SK-N-SH (cell line): ENCODE measurements around the gene CAND1. TPM values are rescaled to one million over a fixed set of nuclear protein-coding genes. Genes with fewer than 3 reads are reported as not detected.

ENCODE experiments used
- CTCF ChIA-PET: fragments of 300-600, 350-600 bp; formaldehyde crosslinking; extraction: SDS; loops from one replicate; lab custom pipeline; 2021; lab: Yijun Ruan, JAX
- POLR2A ChIA-PET: fragments of 350-600 bp; sonication (Branson Sonifier 250); formaldehyde crosslinking; extraction: SDS; loops from one replicate; lab custom pipeline; 2020; ENCODE audit warnings: antibody characterized with exemption, inconsistent platforms; lab: Yijun Ruan, JAX
- DNase-seq: peaks from one replicate; pipeline ENCODE4 v3.0.0; 2012
- H2AFZ ChIP-seq: fragments of 200-600 bp; sonication (generic); 2 replicates; pipeline ENCODE4 v1.8.1; 2016; ENCODE audit warnings: antibody characterized with exemption, mild to moderate bottlenecking, low read depth
- H3F3A ChIP-seq: fragments of 200-600 bp; sonication (generic); replicated peaks from 2 replicates; pipeline ENCODE3; 2016; ENCODE audit warnings: antibody characterized with exemption, mild to moderate bottlenecking; ENCODE audit not compliant: insufficient read depth
- H3K27ac ChIP-seq, 2 experiments: fragments of 200-500 bp in 1 of 2; fragments of 200-600 bp in 1 of 2; sonication (Bioruptor generic) in 1 of 2; sonication (generic), shearing (Covaris generic) in 1 of 2; 2 replicates each; pipeline versions ENCODE4 v1.5.1 to v1.6.1; 2014 to 2016; ENCODE audit warnings: low read depth in 2 of 2, inconsistent platforms in 1 of 2, low read length in 1 of 2, mild to moderate bottlenecking in 1 of 2, mixed read lengths in 1 of 2
- H3K27me3 ChIP-seq: fragments of 200-600 bp; sonication (generic), shearing (Covaris generic); 2 replicates; pipeline ENCODE4 v1.6.1; 2016; ENCODE audit warnings: mixed run types; ENCODE audit not compliant: insufficient read depth
- H3K36me3 ChIP-seq, 2 experiments: fragments of 200-500 bp in 1 of 2; fragments of 200-600 bp in 1 of 2; sonication (Bioruptor generic) in 1 of 2; sonication (generic) in 1 of 2; replicated peaks in 1 of 2; 2 replicates each; pipeline versions ENCODE3 to v1.5.1; 2014 to 2016; ENCODE audit warnings: low read length in 1 of 2, mild to moderate bottlenecking in 1 of 2; ENCODE audit not compliant: insufficient read depth in 2 of 2, control insufficient read depth in 1 of 2
- H3K4me1 ChIP-seq, 2 experiments: fragments of 200-500 bp in 1 of 2; fragments of 200-600 bp in 1 of 2; sonication (Bioruptor generic) in 1 of 2; sonication (generic), shearing (Covaris generic) in 1 of 2; 2 replicates each; pipeline versions ENCODE4 v1.5.1 to v1.6.1; 2014 to 2016; ENCODE audit warnings: low read depth in 1 of 2, low read length in 1 of 2, mixed run types in 1 of 2; ENCODE audit not compliant: insufficient read depth in 2 of 2, control insufficient read depth in 1 of 2
- H3K4me2 ChIP-seq: fragments of 200-600 bp; sonication (generic), shearing (Covaris generic); 2 replicates; pipeline ENCODE4 v1.6.1; 2017; ENCODE audit warnings: mixed run types
- H3K4me3 ChIP-seq, 2 experiments: fragments of 200-500 bp in 1 of 2; fragments of 200-600 bp in 1 of 2; sonication (Bioruptor generic) in 1 of 2; sonication (generic), shearing (Covaris generic) in 1 of 2; 2 replicates each; pipeline versions ENCODE4 v1.5.1 to v1.8.1; 2014 to 2016; ENCODE audit warnings: low read depth in 2 of 2, inconsistent platforms in 1 of 2, low read length in 1 of 2, mild to moderate bottlenecking in 1 of 2, mixed read lengths in 1 of 2, moderate library complexity in 1 of 2
- H3K79me2 ChIP-seq: fragments of 200-600 bp; sonication (generic); 2 replicates; pipeline ENCODE4 v1.8.1; 2017; ENCODE audit warnings: mild to moderate bottlenecking; ENCODE audit not compliant: insufficient read depth
- H3K9ac ChIP-seq: fragments of 200-600 bp; sonication (generic); 2 replicates; pipeline ENCODE4 v1.6.1; 2017; ENCODE audit warnings: mixed run types
- H3K9me2 ChIP-seq: fragments of 200-600 bp; sonication (generic); 2 replicates; pipeline ENCODE4 v1.6.1; 2017; ENCODE audit warnings: mixed run types
- H3K9me3 ChIP-seq: fragments of 200-600 bp; sonication (generic); 2 replicates; pipeline ENCODE4 v1.6.1; 2017; ENCODE audit warnings: mixed run types, mild to moderate bottlenecking, moderate library complexity
- H4K20me1 ChIP-seq: fragments of 200-600 bp; sonication (generic); 2 replicates; pipeline ENCODE4 v1.6.1; 2017; ENCODE audit warnings: mild to moderate bottlenecking, mixed run types; ENCODE audit not compliant: insufficient read depth
- ELF1 ChIP-seq: IDR thresholded peaks from 2 replicates; pipeline ENCODE4 v1.4.0; 2012
- EP300 ChIP-seq, 2 experiments: IDR thresholded peaks; 2 replicates each; pipeline versions ENCODE4 v1.4.0 to v1.6.1; 2012; ENCODE audit warnings: borderline replicate concordance in 1 of 2, low read depth in 1 of 2, low read length in 1 of 2
- FOXJ3 ChIP-seq: sonication (generic); formaldehyde crosslinking; IDR thresholded peaks from 2 replicates; pipeline ENCODE4 v1.5.1; 2020; ENCODE audit warnings: mild to moderate bottlenecking, missing genetic modification reagents
- GATA2 ChIP-seq: sonication (generic); formaldehyde crosslinking; IDR thresholded peaks from 2 replicates; pipeline ENCODE4 v1.5.0; 2020; ENCODE audit warnings: mild to moderate bottlenecking, missing genetic modification reagents
- MXI1 ChIP-seq: IDR thresholded peaks from 2 replicates; pipeline ENCODE4 v1.6.1; 2012; ENCODE audit warnings: mild to moderate bottlenecking, low read depth, low read length, improper control_type of control experiment
- NFIC ChIP-seq: IDR thresholded peaks from 2 replicates; pipeline ENCODE4 v1.4.0; 2012; ENCODE audit warnings: borderline replicate concordance
- RAD21 ChIP-seq: IDR thresholded peaks from 2 replicates; pipeline ENCODE4 v1.6.1; 2012; ENCODE audit warnings: mild to moderate bottlenecking, low read length
- RCOR1 ChIP-seq: fragments of 150-350 bp; IDR thresholded peaks from 2 replicates; pipeline ENCODE4 v1.6.1; 2017; ENCODE audit warnings: antibody characterized with exemption, low read length
- RFX5 ChIP-seq: IDR thresholded peaks from 2 replicates; pipeline ENCODE4 v1.6.1; 2012; ENCODE audit warnings: mild to moderate bottlenecking, improper control_type of control experiment, low read length
- RXRA ChIP-seq: IDR thresholded peaks from 2 replicates; pipeline ENCODE4 v1.4.0; 2012; ENCODE audit warnings: low read depth, mild to moderate bottlenecking, borderline replicate concordance
- SMC3 ChIP-seq: IDR thresholded peaks from 2 replicates; pipeline ENCODE4 v1.6.1; 2012; ENCODE audit warnings: low read depth, low read length, improper control_type of control experiment
- TCF12 ChIP-seq: IDR thresholded peaks from 2 replicates; pipeline ENCODE4 v1.4.0; 2012
- YY1 ChIP-seq: IDR thresholded peaks from 2 replicates; pipeline ENCODE4 v1.4.0; 2012; ENCODE audit warnings: low read depth, mild to moderate bottlenecking
- WGBS: methylation state at CpG from one replicate; pipeline ENCODE4 v1.1.6; 2017; ENCODE audit warnings: low lambda C conversion rate; 5-methylcytosine and 5-hydroxymethylcytosine counted together
- polyA plus RNA-seq, 3 experiments: library from polyadenylated mRNA; depleted of rRNA; stranded (reverse); fragments of >200 nt; gene quantifications; 2 replicates each; pipeline ENCODE4 v1.2.3, GENCODE V29; 2012
- TF ChIP-seq, protein P1 (sequence below): IDR thresholded peaks from 2 replicates; pipeline ENCODE4; 2012
- TF ChIP-seq, protein P2 (sequence below): fragments of 200-600 bp; sonication (generic); IDR thresholded peaks from 2 replicates; pipeline ENCODE4 v1.6.1; 2017; ENCODE audit warnings: antibody characterized with exemption, mild to moderate bottlenecking, moderate library complexity
- TF ChIP-seq, protein P3 (sequence below): IDR thresholded peaks from 2 replicates; pipeline ENCODE4 v1.6.1; 2012; ENCODE audit warnings: mild to moderate bottlenecking, low read depth, low read length, moderate library complexity
- TF ChIP-seq, protein P4 (sequence below): fragments of 150-350 bp; IDR thresholded peaks from 2 replicates; pipeline ENCODE4 v1.6.1; 2017; ENCODE audit warnings: antibody characterized with exemption, low read length, low read depth, borderline replicate concordance

Gene CAND1
- polyA plus RNA-seq, 1 of the 3 experiments (the other 2 are of a cell fraction): 17.4 TPM

DNA sequence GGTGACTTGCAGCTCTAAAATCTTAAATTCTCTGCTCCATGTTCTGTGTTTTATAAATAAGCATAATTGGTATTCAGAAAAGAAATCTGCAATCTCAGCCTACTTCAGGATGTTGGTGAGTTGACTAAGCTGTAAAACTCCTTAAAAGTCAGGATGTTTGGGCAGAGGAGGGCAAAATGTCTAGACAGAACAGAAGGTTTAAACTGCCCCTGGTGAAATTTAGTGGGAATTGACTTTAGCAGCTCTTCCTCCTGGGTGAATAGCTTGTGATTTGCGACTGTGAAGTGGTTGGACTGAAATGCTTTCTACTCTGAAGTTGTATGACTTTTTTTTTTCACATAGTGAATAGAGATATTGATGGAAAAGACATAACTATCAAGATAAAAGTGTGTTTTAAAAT, 85.8 kb downstream of the CAND1 start:
- Histone ChIP-seq H3K4me2 (peak overlapping the region; percentile 17; the same call in 1 of the 2 replicates), H3K27me3 (no peaks in the 10 kb centered on the region), H3K79me2 (no peaks in the 10 kb centered on the region), H3K9ac (no peak overlapping the region), H3K4me3 (no peak overlapping the region), H3K9me2 (no peaks in the 10 kb centered on the region; the same call in 1 of the 2 replicates), H3K36me3 (no peaks in the 10 kb centered on the region), H3F3A (peaks cover 9% of the 10 kb centered on the region), H2AFZ (peak overlapping the region; percentile 26; the same call in 1 of the 2 replicates), H4K20me1 (no peaks in the 10 kb centered on the region), H3K4me1 (peaks cover 0 to 4% of the 10 kb centered on the region in 2 experiments; a peak in 1 of 4 replicates), H3K27ac (peak overlapping the region in 1 of 2 experiments; percentile 62; a peak in 1 of 4 replicates), H3K9me3 (no peaks in the 10 kb centered on the region)
- POLR2A ChIA-PET: no interaction called here
- CTCF ChIA-PET: interaction anchor here (0.7 to 2.5 kb wide), 16 partner anchors 9 to 868 kb away, joined by 3 to 12 read pairs (median 3); partner anchors contain the start of genes CAND1 and DYRK2
- 70% methylated on average over 1 of the region's 1 CpG for WGBS
- no peak for DNase-seq
- TF ChIP-seq RCOR1: no peak

DNA sequence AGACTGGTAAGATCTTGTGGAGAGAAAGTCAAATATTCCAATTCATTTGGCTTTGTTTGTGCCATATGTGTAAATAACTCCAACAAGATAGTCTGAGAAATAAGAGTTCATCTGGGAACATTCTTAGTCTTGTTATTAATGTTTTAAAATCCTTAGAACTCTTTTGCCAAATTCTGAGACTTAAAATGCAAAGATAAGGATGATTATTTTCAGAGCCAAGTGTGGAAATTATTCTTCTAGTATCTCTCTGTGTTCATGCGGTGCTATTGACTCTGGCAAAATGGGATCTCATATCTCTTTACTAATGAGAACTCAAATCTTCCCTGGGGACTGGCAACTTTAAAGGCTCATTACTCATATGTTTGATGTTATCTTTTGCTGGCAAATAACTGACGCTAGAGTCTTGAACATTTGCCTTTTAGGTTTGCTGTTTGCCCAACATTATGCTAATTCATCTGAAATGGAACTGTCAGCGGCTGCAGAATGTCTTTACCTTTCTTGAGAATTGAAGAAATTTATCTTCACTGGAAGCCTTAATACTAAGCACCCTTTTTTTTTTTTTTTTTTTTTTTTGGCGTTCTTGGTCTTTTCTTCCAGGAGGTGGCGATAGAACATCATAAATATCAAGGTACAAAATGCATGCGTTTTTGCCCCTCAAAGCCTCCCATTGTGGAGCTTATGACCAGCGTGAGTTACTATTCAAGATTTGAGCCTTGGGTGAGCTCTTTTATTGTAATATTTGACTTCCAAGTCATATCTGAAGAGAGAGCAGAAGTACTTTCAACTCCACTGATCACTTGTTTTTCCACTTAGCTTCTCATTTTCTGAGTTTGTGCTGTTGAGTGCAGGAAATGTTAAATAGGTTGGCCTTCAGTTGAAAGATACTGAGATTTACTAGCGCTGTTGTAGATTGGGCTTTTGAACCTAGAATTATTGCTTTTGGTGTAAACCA, 86.5 kb downstream of the CAND1 start:
- Histone ChIP-seq H3K4me1 (peaks cover 0 to 4% of the 10 kb centered on the region in 2 experiments; a peak in 1 of 4 replicates), H3K9ac (no peak overlapping the region), H3K79me2 (no peaks in the 10 kb centered on the region), H3K9me2 (no peaks in the 10 kb centered on the region; the same call in 1 of the 2 replicates), H3K27me3 (no peaks in the 10 kb centered on the region), H3K4me3 (peak overlapping the region in 1 of 2 experiments; percentile 38; a peak in 1 of 4 replicates), H3K4me2 (peak overlapping the region; percentile 17; the same call in 1 of the 2 replicates), H4K20me1 (no peaks in the 10 kb centered on the region), H2AFZ (0 out of 2 replicates have a peak overlapping the region, but pooled peaks have one; percentile 44), H3K36me3 (no peaks in the 10 kb centered on the region), H3K27ac (peak overlapping the region in 1 of 2 experiments; percentile 62; a peak in 1 of 4 replicates), H3F3A (peaks cover 9% of the 10 kb centered on the region), H3K9me3 (no peaks in the 10 kb centered on the region)
- ChIA-PET CTCF (interaction anchor here (0.5 to 2.5 kb wide), 36 partner anchors 8 to 1689 kb away, joined by 3 to 14 read pairs (median 3); no protein-coding TSS in a partner anchor), POLR2A (interaction anchor here (0.5 kb wide), 1 partner anchor 132 kb away, joined by 3 read pairs; no protein-coding TSS in a partner anchor)
- TF ChIP-seq RAD21 (peak; percentile 87), ELF1 (no peak), GATA2 (peak; percentile 67; the same call in 1 of the 2 replicates), EP300 (IDR thresholded peaks at IDR 0.05; ENCODE audit: borderline replicate concordance in 1 of 2, low read depth in 1 of 2, low read length in 1 of 2) (peak in 1 of 2 experiments; percentile 16; a peak in 1 of 4 replicates), YY1 (no peak), RXRA (no peak), NFIC (no peak), SMC3 (peak; percentile 64), TCF12 (peak; percentile 31; the same call in 1 of the 2 replicates), FOXJ3 (CRISPR knock-in tag) (no peak), MXI1 (peak; percentile 10; the same call in 1 of the 2 replicates), RFX5 (0 out of 2 replicates have a peak, but pooled peaks have one; percentile 59)
- TF ChIP-seq, protein P1, sequence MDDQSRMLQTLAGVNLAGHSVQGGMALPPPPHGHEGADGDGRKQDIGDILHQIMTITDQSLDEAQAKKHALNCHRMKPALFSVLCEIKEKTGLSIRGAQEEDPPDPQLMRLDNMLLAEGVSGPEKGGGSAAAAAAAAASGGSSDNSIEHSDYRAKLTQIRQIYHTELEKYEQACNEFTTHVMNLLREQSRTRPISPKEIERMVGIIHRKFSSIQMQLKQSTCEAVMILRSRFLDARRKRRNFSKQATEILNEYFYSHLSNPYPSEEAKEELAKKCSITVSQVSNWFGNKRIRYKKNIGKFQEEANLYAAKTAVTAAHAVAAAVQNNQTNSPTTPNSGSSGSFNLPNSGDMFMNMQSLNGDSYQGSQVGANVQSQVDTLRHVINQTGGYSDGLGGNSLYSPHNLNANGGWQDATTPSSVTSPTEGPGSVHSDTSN: 0 out of 2 replicates have a peak, but pooled peaks have one; percentile 16
- TF ChIP-seq, protein P2, sequence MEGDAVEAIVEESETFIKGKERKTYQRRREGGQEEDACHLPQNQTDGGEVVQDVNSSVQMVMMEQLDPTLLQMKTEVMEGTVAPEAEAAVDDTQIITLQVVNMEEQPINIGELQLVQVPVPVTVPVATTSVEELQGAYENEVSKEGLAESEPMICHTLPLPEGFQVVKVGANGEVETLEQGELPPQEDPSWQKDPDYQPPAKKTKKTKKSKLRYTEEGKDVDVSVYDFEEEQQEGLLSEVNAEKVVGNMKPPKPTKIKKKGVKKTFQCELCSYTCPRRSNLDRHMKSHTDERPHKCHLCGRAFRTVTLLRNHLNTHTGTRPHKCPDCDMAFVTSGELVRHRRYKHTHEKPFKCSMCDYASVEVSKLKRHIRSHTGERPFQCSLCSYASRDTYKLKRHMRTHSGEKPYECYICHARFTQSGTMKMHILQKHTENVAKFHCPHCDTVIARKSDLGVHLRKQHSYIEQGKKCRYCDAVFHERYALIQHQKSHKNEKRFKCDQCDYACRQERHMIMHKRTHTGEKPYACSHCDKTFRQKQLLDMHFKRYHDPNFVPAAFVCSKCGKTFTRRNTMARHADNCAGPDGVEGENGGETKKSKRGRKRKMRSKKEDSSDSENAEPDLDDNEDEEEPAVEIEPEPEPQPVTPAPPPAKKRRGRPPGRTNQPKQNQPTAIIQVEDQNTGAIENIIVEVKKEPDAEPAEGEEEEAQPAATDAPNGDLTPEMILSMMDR: peak; percentile 83
- TF ChIP-seq, protein P3, sequence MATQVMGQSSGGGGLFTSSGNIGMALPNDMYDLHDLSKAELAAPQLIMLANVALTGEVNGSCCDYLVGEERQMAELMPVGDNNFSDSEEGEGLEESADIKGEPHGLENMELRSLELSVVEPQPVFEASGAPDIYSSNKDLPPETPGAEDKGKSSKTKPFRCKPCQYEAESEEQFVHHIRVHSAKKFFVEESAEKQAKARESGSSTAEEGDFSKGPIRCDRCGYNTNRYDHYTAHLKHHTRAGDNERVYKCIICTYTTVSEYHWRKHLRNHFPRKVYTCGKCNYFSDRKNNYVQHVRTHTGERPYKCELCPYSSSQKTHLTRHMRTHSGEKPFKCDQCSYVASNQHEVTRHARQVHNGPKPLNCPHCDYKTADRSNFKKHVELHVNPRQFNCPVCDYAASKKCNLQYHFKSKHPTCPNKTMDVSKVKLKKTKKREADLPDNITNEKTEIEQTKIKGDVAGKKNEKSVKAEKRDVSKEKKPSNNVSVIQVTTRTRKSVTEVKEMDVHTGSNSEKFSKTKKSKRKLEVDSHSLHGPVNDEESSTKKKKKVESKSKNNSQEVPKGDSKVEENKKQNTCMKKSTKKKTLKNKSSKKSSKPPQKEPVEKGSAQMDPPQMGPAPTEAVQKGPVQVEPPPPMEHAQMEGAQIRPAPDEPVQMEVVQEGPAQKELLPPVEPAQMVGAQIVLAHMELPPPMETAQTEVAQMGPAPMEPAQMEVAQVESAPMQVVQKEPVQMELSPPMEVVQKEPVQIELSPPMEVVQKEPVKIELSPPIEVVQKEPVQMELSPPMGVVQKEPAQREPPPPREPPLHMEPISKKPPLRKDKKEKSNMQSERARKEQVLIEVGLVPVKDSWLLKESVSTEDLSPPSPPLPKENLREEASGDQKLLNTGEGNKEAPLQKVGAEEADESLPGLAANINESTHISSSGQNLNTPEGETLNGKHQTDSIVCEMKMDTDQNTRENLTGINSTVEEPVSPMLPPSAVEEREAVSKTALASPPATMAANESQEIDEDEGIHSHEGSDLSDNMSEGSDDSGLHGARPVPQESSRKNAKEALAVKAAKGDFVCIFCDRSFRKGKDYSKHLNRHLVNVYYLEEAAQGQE: no peak
- TF ChIP-seq, protein P4, sequence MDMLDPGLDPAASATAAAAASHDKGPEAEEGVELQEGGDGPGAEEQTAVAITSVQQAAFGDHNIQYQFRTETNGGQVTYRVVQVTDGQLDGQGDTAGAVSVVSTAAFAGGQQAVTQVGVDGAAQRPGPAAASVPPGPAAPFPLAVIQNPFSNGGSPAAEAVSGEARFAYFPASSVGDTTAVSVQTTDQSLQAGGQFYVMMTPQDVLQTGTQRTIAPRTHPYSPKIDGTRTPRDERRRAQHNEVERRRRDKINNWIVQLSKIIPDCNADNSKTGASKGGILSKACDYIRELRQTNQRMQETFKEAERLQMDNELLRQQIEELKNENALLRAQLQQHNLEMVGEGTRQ: no peak
- DNase-seq: peak; percentile 40
- 14% methylated on average over 8 of the region's 8 CpGs for WGBS
